ENCODE results near the gene POPDC2.
"Not testable (repeated sequence)": the region's sequence is repeated elsewhere in the genome, so short reads cannot be mapped to it uniquely, and the experiment has no call there.

Gene POPDC2

DNA sequence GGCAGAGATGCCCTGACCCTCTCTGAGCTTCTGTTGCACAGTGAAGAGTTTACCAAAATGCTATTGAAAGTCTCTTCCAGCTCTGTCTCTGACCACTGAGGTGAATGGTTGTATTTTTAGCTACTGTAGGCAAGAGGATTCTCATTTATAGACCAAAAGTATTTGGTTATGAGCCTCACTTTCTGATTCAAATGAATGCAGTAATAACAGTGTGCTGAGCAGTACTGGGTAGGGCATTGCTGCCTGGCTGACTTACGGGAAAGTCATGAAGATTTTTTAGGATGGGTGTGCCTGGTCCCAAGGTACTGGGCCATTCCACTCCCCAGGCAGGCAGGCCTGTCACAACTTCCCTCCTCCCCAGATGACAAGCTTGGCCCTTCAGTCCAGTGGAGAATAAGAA lies 47.2 kb downstream of the POPDC2 start:
- DNase-seq = no peak
- no peak for ATAC-seq

- DNase-seq = no peak
- no peak for ATAC-seq
These were observed 48.7 kb downstream of the POPDC2 start for GRCh38 chr3:119611664-119612063.

DNA sequence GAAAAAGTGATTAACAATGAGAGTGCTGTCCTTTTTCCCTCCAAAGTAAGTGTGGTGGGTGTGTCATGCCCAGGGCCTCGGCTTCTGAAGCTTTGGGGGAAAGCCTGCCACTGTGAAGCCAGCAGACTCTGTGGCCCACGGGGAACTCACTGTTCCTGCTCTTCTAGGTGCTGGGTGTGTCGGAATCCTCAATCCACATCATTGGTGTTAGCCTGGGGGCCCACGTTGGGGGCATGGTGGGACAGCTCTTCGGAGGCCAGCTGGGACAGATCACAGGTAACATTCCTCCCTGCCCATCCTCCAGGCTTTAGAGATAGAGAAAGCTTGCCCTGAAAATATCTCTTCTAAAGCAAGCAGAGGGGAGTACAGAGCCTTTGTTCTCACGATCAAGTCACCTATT lies 51.1 kb downstream of the POPDC2 start:
- ATAC-seq (no peak), DNase-seq (no peak)

DNA sequence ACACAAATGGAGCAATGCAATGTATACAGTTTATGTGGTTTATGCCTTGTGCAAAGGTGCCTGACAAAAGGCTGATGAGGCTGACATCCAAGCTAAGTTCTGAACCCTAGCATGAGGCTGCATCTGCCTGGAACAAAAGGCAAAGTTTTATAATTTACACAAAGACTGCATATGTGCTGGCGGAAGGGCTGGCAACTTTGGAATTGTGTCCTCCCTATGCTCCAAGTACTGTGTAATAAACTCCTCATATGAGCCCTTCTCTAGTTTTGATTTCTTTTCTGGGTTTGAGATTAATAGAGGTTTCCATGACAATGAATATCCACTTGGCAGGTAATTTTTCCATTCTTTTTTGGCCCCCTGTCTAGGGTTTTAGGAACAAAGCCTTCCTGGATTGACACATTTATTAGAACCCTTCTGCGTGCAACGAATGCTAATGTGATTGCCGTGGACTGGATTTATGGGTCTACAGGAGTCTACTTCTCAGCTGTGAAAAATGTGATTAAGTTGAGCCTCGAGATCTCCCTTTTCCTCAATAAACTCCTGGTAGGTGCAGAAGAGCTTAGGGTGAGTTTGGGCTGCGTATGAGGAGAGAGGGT lies 51.9 kb downstream of the POPDC2 start:
- no peak for DNase-seq
- no peak for ATAC-seq

GRCh38 chr3:119604878-119605277 lies 55.5 kb downstream of the POPDC2 start:
- DNase-seq = no peak
- peak; percentile 79 for ATAC-seq

DNA sequence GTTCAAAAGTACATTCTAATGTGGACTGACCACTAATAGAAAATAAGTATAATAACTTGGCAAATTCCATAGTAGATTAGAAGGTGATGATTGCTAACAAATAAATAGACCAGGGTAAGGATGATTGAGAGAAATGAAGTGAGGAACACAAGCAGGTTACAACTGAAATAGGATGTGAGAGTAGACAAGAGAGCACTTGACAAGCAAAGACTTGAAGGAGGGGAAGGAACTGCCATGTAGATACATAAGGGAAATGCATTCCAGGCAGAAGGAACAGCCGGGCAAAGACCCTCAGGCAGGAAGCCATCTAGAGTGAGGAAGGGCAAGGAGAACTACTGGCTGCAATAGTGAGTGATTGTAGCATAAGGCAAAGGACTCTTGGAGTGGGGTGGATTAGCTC lies 57.7 kb downstream of the POPDC2 start:
- DNase-seq (no peak), ATAC-seq (no peak)

GRCh38 chr3:119601154-119601553 lies 59.2 kb downstream of the POPDC2 start:
- ATAC-seq (peak; percentile 72), DNase-seq (no peak)

- ATAC-seq (peak; percentile 56), DNase-seq (peak; percentile 35)
These were observed 59.7 kb downstream of the POPDC2 start for GRCh38 chr3:119600732-119601131.

DNA sequence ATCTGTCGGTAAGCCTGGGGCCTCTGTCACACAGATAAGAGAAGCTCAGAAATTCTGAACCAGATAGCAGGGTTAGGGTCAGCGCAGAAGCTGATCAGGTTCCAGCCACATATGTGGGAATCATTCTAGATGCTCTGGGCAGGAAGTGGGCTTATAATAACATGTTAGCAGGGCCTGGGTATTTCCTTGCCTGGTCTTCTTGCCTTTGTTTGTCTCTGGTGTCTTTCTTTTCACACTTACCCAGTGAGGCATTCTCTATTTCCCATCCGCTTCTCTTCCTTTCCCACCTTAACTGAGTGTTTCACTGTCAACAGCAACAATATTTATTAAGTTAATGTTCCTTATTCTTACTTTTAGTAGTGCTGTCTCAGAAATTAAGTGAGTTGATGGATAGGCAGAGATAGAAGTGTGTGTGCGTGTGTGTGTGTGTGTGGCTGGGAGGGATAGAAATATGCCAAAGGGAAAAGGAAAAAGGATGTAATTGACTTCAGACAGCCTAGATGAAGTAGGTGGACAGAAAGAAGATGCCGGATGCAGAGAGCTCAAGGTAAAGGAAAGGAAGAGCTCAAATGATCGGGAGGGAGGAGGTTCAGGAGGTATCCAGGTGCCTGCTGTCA lies 60.7 kb downstream of the POPDC2 start:
- no peak for DNase-seq
- ATAC-seq = no peak

DNA sequence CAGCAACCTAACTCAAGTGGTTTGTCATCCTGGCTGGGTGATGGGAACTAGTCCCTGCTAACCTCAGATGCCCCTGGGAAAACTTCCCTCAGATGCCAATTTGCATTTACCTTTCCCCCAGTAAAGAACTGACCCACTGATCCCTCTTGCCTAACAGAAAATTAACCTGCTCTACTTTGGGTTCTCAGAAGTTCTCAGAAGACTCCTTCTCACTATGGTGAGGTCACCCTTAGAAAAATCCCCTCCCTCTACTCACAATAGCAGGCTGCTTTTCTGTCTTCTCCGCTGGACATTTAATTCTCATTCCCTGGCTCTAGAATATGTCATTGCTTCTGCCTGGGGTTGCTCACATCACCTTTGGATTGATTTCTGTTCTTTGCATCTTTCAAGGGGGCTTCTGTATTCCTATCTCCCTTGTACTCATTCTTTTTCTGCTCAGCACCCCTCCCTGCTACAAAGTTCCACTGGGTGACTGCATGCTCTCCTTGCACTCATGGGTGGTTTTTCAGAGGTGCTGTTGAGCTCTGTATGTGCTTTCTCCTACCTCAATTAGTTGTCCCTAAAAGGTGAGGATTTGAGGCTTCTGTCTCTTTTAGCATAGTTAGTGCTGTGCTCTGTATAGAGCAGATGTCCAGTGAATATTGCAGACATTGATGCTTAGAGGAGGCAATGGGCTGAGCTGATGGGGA lies 61.8 kb downstream of the POPDC2 start:
- ATAC-seq = peak; percentile 48
- no peak for DNase-seq

- ATAC-seq (no peak), DNase-seq (no peak)
These were observed 62.7 kb downstream of the POPDC2 start, which contains the start of gene PLA1A for GRCh38 chr3:119597548-119598288. PLA1A (plus strand) TSS chr3:119597885; CDS start chr3:119597914, 29 bp downstream.

DNA sequence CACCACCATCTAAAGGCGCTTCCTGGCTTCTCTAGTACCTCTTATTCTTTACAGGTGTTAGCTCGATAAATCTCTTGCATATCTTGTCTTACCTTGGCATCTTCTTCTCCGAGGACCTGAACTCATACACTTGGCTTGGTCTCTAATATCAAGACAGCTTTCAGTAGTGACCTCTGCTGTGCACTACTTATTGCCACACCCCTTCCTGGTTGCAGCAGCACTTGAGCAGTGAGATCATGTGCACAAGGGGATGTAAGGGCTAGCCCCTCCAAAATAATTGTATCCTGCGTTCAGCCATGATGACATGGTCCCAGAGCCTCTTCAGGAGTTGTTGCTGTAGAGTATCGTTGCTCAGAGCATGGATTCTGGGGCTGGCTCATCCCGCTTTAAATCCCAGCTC lies 64.0 kb downstream of the POPDC2 start:
- no peak for DNase-seq
- ATAC-seq = no peak

DNA sequence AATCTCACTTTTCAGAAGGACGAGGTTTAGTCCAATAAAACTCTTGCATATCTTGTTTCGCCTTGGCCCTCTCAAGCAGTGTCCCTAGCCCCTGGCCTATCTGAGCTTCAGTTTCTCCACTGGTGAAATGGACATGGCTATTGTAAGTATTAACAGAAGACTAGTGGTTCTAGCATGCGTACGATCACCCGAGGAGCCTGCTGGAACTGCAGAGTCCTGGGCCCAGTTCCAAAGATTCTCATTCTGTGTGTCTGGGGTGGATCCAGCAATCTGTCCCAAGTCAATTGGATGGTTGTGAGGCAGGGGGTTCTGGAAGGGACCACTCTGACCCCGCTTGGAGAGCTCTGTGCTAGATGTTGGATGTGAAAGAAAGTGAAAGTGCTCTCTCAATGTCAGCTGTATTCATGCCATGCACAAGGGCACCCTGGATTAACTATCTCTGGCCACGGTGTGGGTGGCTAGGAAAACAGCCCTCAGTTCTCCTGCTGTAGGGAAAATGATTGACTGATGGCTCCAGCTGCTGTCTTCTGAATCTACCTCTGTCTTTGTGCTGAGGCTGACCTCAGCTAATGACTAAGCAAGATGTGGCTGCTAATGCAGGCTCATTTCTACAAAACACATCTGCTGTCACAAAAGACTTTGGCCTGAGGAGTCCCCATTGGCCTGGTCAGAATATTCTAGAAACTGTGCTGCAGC lies 64.6 kb downstream of the POPDC2 start:
- DNase-seq = no peak

GRCh38 chr3:119594929-119595328 lies 65.5 kb downstream of the POPDC2 start:
- ATAC-seq, DNase-seq: not testable (repeated sequence)

More for the DNA sequence above, 64.6 kb downstream of the POPDC2 start:
- ATAC-seq = no peak

DNA sequence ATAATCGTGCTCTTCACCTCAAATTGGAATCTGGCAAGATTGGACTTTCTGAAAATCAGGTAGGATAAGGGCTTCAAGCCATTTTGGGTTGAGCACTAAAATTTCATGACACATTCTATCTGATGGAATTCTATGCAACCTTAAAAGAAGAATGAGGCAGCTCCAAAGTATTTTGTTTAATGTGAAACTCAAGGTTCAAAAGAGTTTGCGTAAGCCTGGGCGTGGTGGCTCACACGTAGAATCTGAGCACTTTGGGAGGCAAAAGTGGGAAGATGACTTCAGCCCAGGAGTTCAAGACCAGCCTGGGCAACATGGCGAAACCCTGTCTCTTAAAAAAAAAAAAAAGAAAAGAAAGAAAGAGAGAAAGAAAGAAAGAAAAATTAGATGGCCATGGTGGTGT lies 66.3 kb downstream of the POPDC2 start:
- DNase-seq = no peak
- ATAC-seq = no peak

GRCh38 chr3:119592861-119593260 lies 67.5 kb downstream of the POPDC2 start:
- no peak for DNase-seq
- ATAC-seq = no peak

Measured in stimulated activated naive CD8-positive, alpha-beta T cell treated with anti-CD3 and anti-CD28 coated beads, Interleukin-15, Interleukin-2, amounts not matched to agents 100 U/mL and 50 U/mL, for 24 hours (primary cell).